Raji (cell line): ENCODE data around the gene ERICH4.

ENCODE experiments used
- POLR2A ChIP-seq: IDR thresholded peaks from 2 replicates; pipeline ENCODE4 v1.6.1; 2011; ENCODE audit warnings: low read depth, low read length, control low read depth; ENCODE audit not compliant: insufficient read depth

Gene ERICH4

DNA sequence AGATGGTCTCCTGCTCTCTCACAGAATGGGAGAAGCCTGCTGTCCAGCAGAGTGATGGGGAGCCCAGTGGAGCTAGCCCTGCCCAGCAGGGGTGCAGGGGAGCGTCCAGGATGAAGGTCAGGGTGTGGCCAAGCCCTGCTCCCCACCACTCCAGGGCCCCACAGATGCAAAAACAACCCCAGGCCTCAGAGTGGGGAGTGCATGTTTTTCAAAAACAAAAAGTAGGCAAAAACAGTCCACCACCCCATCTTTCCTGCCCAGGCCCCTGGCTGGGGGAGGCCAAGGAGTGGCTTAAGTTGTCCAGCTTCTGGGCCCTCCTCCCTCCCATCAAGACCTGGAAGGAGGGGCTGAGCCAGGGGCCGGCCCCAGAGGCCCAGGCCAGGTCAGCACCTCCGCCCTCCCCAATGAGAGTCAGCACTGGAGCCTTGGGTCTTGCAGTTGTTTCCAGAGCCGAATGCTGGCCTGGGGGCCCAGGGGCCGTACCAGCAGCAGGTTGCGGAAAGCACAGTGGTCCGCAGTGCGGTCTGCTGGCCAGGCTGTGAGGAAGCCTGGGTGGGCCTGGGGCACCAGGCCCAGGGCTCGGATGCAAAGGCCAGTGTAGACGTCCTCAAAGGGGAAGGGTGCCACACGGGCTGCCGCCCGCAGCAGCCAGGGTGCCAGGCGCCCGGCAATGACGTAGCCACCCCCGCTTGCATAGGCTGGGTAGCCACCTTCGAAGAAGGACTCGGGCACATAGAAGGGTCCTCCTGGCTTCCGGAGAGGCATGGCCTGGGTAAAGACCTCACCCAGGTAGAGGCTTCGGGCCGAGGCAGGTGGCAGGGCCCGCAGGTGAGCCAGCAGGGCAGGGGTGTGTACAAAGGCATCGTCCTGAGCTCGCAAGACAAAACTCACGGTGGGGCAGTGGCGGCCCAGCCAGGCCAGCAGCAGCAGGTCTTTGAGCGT, 17.5 kb upstream of the ERICH4 start:
- TF ChIP-seq POLR2A = no peak

DNA sequence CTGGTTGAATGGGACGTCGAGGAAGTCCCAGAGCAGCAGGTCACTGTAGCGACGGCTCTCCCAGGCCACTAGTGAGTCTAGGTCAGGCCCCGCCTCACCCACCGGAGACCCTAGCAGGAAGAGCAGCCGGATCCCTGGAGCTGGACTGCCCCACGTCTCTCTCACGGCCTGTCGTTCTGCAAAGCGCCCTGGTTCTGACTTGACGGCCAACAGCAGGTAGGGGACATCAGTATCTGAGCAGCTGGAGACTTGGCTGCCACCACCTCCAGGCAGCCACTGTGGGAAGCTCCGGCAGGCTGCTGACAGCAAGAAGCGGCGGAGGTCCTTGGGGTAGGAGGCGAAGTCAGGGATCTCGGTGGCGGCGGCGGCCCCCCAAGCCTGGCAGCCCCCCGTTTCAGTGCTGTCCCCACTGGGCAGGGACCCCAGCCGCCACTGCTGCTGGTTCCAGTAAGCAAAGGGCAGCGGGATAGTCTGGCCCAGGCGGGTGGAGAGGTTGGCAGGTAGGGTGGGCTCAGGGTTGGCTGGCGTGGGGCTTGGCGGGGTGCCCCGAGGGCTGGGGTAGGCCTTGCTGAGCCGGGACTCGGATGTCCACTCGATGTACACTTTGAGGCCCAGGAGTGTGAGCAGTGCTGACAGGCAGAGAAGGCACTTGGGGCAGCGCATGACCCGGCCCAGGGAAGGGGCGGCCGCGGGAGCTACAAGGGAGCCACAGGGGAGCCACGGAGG, 16.7 kb upstream of the ERICH4 start:
- no peak for TF ChIP-seq POLR2A

DNA sequence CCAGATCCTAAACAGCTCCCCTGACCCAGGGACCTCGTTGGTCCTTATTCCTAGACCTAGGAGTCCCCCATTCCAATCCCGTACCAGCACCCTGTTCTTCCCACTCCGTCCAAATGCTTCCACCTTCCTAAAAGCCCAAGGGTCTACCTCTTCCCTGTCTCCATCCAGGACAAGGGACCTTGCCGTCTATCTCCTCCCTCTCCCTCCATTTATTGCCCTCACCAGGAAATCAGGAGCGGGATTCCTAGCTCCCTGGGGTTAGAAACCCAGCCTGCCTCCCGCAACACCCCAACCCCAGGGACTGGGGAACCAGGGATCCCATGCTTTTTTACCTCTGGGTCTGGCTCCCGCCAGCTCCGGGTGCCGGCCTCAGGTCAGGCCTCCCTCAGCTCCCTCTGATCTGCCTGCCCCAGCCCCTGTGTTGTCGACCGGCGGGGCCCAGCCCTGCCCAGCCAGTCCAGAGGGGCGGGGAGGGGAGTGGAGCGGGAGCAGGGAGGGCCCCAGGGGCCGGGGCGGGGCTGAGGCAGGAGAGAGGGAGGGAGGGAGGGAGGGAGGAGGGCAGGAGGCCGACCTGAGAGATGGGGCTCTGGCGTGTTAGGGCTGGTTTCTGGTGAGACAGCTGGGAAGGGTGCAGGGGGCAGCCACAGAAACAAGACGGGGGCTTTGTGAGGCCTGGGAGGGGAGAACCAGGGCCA, 15.9 kb upstream of the ERICH4 start, which contains the start of gene B3GNT8:
TSS of gene B3GNT8 (minus strand) at position 423 of the 695 bp plus-strand sequence. CDS start 596 bp downstream, outside the sequence.
- no peak for TF ChIP-seq POLR2A

DNA sequence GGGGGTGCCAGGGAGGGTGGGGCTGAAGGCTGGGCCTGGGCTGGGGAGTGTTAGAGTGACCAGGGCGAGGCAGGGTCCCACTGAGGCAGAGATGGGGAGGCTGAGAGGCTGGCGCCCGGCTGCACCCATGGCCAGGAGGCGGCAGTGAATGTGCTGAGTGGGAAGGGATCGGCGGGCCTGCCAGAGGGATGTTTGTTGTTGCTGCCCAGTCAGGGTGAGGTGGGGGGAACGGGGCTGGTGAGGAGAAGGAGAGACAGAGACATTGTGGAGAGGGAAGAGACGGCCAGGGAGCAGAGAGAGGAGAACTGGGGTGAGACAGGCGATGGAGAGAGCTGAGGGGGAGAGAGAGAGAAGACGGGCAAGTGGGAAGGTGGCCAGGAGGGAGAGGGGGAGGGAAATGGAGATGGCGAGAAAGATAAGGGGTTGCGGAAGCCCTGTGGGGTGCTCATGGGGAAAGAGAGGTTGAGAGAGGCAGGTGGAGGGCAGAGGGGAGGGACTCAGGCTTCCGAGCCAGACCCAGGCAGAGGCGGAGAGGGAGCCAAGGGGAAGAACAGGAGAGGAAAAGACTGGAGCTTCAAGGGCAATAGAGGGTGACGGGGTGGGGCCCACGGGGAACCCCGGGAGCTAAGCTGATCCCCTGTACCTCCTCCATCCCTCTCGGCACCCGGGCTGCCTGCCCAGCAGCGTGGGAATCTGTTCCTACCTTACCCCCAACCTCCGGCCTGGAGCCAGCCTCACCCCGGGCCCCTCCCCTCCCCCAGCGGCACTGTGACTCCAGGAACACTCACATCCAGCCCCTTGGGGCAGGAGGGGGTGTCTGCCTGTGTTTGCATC, 15.1 kb upstream of the ERICH4 start:
- TF ChIP-seq POLR2A = no peak

DNA sequence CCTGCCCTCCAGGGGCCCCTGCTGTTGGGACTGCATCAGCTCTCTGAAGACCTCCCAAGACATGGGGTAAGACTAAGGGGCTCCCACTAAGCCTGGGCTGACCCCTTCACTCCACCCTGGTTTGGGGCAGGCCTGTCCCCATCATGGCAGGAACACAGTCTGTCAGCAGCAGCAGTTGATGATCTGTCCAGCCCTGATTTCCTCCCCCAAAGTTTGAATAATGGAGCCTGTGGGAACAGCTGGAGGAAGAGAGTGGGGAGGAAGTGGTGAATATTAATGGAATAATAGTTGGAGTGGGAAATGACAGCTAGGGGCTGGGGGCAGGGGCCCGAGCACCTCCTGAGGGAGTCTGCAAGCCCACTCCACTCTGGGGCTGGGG, 14.5 kb upstream of the ERICH4 start:
- no peak for TF ChIP-seq POLR2A

DNA sequence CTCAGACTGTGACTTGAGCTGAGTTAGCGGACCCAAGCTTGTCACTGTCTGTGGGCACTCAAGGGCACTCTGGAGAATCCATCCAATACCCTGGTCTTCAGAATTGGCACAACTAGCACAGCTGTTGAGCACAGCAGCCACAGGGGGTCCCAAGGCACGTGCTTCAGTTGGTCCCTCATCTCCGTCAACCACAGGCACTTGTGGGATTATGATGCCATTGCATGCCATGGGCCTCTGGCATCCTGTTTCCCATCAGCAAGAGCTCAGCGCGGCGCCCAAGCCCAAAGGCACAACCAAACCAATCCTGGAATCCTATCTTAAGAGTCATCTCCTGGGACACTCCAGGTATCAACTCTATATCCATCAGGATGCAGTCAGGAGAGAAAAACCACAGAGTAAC, 12.0 kb upstream of the ERICH4 start:
- no peak for TF ChIP-seq POLR2A

DNA sequence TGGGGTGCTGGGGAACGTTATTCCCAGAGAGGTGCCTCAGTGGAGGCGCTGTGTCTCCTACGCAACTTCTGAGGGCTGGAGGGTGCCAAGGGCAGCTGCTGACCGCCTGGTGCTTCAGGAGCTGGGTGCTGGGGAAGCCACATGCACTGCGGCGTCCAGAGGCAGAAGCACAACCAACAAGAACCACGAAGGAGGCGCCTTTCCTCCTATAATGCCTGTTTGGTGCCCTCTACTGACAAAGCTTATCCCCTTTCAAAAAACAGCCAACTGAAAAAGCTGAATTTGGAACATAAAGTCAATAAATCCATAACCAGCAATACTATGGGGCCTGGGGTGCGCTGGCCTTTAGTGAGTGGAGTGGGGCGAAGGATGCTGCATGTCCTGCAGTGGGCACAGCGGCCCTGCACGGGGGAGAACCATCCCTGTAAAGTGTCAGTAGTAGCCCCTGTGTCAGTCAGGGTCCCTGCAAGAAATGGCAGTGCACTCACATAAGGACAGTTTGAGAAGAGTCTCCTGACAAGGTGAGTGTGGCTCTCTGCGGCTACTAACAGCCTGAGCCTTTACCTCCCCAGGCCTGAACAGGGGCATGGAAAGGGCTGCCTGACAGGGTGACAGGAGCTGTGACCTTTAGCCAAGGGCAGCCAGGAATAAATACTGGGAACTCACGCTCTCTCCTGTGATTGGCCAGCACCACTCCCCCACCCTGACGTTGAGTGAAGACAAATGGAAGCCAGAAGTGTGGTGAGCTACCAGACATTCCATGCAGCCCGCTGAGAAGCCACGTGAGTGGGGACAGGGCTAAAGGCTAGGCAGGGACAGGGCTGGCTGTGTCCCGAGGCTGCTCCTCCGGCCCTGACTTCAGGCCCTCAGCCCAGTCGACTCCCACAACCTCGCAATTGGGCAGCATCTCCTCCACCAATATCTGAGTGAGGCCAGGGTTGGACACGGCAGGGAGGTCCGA, 11.2 kb upstream of the ERICH4 start:
- no peak for TF ChIP-seq POLR2A

DNA sequence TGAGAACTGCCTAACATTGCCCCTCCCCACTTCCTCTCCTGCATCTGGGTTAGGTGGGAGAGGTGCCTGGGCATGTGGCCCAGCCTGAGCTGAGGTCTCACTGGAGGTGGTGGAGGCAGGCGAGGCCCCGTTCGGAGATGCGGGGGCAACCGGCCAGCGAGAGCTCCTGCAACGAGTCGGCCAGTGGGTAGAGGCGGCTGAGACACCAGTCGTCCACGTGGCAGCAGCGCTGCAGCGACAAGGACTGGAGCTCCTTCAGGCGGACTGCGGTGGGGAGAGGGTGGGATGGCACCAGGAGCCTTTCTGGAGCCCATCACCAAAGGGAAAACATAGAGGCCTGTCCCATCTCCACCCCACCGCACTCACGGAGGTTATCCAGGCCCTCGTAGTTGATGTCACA, 9.8 kb upstream of the ERICH4 start:
- no peak for TF ChIP-seq POLR2A

DNA sequence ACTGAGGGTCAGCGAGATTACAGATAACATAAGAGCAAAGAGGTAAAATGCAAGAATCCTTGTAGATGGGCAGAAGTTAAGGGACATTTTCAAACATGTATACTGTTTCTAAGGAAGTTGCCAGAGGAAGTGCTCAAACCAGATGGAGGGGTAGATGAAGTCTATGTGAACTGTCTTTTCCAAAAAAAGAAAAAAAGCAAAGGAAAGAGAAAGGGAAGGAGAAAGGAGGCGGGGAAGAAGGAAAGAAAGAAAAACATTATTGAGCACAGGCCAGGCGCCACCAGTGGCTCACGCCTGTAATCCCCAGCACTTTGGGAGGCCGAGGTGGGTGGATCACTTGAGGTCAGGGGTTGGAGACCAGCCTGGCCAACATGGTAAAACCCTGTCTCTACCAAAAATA, 8.5 kb upstream of the ERICH4 start:
- no peak for TF ChIP-seq POLR2A

DNA sequence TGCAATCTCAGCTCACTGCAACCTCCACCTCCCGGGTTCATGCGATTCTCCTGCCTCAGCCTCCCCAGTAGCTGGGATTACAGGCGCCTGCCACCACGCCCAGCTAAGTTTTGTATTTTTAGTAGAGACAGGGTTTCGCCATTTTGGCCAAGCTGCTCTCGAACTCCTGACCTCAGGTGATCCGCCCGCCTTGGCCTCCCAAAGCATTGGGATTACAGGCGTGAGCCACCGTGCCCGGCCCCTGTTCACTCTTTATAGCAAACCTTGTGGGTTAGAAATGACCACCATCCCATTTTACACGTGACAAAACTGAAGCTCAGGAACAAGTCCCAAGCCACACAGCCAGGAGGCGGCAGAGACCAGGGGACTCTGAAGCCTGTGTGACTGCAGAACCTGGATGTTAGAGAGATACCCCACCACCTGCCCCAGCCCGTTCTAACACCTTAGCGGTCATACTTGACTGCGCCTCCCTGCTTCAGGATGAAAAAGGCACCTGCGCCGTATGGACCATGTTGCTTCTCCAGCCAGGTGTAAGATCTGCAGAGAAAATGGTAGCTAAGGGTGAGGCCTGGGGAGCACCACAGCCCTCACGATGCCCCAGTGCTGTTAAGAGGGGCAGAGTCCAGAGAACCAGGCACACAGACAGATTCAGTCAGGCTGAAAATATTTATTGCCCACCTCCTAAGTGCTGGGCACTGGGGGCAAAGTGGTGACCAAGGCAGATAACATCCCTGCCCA, 6.9 kb upstream of the ERICH4 start:
- TF ChIP-seq POLR2A = no peak

DNA sequence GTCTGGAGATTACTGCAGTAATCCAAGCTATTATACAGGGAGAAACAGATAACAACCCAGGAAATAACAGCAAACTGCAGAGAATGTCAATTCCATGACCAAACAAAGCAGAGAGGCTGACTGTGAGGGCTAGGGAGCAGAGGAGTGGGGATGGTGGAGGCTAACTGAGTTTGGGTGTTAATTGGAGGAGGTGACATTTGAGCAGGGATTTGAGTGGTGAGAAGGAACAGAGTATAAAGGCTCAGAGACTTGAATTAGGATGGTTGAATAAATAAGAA, 6.3 kb upstream of the ERICH4 start:
- no peak for TF ChIP-seq POLR2A

DNA sequence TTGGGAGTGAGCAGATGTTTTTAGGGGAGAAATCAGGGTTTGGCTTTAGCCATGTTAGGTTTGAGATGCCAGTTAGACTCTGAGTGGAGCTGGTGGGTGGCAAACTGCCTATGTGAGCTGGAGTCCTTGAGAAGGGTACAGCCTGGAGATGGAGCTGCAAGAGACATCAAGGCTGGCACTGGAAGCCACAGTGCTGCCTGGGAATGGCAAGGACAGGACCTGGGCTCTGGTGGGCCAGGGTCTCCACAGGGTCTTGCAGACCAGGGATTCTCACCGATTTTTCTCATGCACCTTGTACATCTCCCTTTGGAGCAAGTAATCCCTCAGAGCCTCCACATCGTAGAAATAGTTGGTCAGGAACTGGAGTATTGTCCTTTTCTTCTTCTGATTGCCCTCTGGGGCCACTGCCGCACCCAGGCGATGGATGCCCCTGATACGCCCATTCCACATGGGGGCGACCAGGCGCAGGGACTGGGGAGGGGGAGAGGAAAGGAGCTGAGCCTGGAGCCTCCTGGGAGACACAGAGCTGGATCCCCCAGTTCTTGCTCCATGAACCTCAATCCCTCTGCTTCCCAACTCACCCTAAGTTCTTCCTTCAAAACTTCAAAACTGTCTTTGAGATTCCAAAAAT, 4.9 kb upstream of the ERICH4 start:
- no peak for TF ChIP-seq POLR2A
